A673 (cell line): Measurements from ENCODE around the gene TSHZ2. TPM values are rescaled to one million over a fixed set of nuclear protein-coding genes. Genes with fewer than 3 reads are reported as not detected.

ENCODE experiments used
- BruUV-seq: library from RNA; stranded (reverse); fragments of 400-500 nt; replicated peaks from 2 replicates; lab custom pipeline; 2021; lab: Mats Ljungman, UMichigan
- CTCF ChIA-PET: fragments of 300-600 bp; sonication (Branson Sonifier 250); formaldehyde crosslinking; loops from one replicate; lab custom pipeline; 2022; ENCODE audit warnings: antibody characterized with exemption; lab: Charles Lee
- POLR2A ChIA-PET: fragments of 300-600 bp; sonication (Branson Sonifier 250); formaldehyde crosslinking; loops from one replicate; lab custom pipeline; 2022; ENCODE audit warnings: antibody characterized with exemption; ENCODE audit not compliant: low non-redundant PET; lab: Charles Lee
- DNase-seq: peaks from one replicate; pipeline ENCODE4 v3.0.0-alpha.2; 2015; ENCODE audit warnings: low spot score
- H3K27ac ChIP-seq: fragments of 200-600 bp; sonication (generic); 2 replicates; pipeline ENCODE4 v1.5.1; 2016; ENCODE audit warnings: mixed run types, low read depth, mild to moderate bottlenecking, mixed read lengths, antibody characterized with exemption, low read length; ENCODE audit not compliant: poor library complexity, severe bottlenecking
- H3K27me3 ChIP-seq: fragments of 200-600 bp; sonication (generic); replicated peaks from 2 replicates; pipeline ENCODE4 v1.6.1; 2017; ENCODE audit warnings: mixed run types, low read depth, mild to moderate bottlenecking, mixed read lengths, antibody characterized with exemption, low read length; ENCODE audit not compliant: insufficient read depth, poor library complexity
- H3K36me3 ChIP-seq: fragments of 200-600 bp; sonication (generic); 2 replicates; pipeline ENCODE4 v1.6.1; 2016; ENCODE audit warnings: mixed run types, mild to moderate bottlenecking, mixed read lengths, antibody characterized with exemption, low read length; ENCODE audit not compliant: insufficient read depth, poor library complexity, severe bottlenecking
- H3K4me1 ChIP-seq: fragments of 200-600 bp; sonication (generic); 2 replicates; pipeline ENCODE4 v1.6.1; 2017; ENCODE audit warnings: mixed run types, mild to moderate bottlenecking, mixed read lengths, antibody characterized with exemption, low read length; ENCODE audit not compliant: insufficient read depth, poor library complexity, severe bottlenecking
- H3K4me3 ChIP-seq: fragments of 200-600 bp; sonication (generic); 2 replicates; pipeline ENCODE4 v1.5.1; 2016; ENCODE audit warnings: low read depth, mixed run types, mild to moderate bottlenecking, mixed read lengths, low read length; ENCODE audit not compliant: poor library complexity, severe bottlenecking
- H3K9me3 ChIP-seq: fragments of 200-600 bp; sonication (generic); 2 replicates; pipeline ENCODE4 v1.6.1; 2016; ENCODE audit warnings: mixed run types, low read depth, mild to moderate bottlenecking, mixed read lengths, antibody characterized with exemption, low read length; ENCODE audit not compliant: poor library complexity, severe bottlenecking
- CTCF ChIP-seq: fragments of 300-800, 200-600 bp; sonication (generic); conservative IDR thresholded peaks from 2 replicates; pipeline ENCODE4 v1.5.1; 2017; ENCODE audit warnings: low read depth, mild to moderate bottlenecking, antibody characterized with exemption, low read length, moderate library complexity, mixed read lengths
- EZH2 ChIP-seq: fragments of 200-600 bp; sonication (generic); IDR thresholded peaks from 2 replicates; pipeline ENCODE4 v1.6.1; 2017; ENCODE audit warnings: borderline replicate concordance, low read depth, mild to moderate bottlenecking, mixed read lengths, antibody characterized with exemption, low read length; ENCODE audit not compliant: poor library complexity, severe bottlenecking
- intact Hi-C: fragments of 100-400 bp; cut with micrococcal nuclease; formaldehyde crosslinking; loops from one replicate; pipeline ENCODE4 v1.10.0; 2022; ENCODE audit not compliant: unreplicated experiment
- total RNA-seq: library from RNA; stranded (reverse); gene quantifications from 2 replicates; pipeline ENCODE4 v1.2.3, GENCODE V29; 2021

The TSHZ2 gene
- total RNA-seq, 1 experiment from 2014 or later = 4.1 TPM

GRCh38 chr20:53250456-53250855 is 278.3 kb downstream of the TSHZ2 start:
- H3K9me3 ChIP-seq = no peaks in the 10 kb centered on the region
- BruUV-seq = no TSS peak
- ChIA-PET CTCF (no interaction called here), POLR2A (interaction anchor here (0.6 kb wide), 1 partner anchor 9 kb away, joined by 3 read pairs; no protein-coding TSS in a partner anchor)
- DNase-seq = no peak
- H3K27ac ChIP-seq = no peak overlapping the region
- intact Hi-C loops = no loop called here
- TF ChIP-seq EZH2 (no peak), CTCF (no peak)
- H3K4me3 ChIP-seq = no peak overlapping the region
- H3K36me3 ChIP-seq = no peaks in the 10 kb centered on the region
- H3K27me3 ChIP-seq = no peaks in the 10 kb centered on the region
- no peaks in the 10 kb centered on the region for H3K4me1 ChIP-seq

GRCh38 chr20:53252002-53252401 is 279.8 kb downstream of the TSHZ2 start:
- no TSS peak for BruUV-seq
- H3K27ac ChIP-seq = no peak overlapping the region

GRCh38 chr20:53253668-53254067 is 281.5 kb downstream of the TSHZ2 start:
- ChIA-PET POLR2A (no interaction called here), CTCF (no interaction called here)
- H3K27ac ChIP-seq = no peak overlapping the region
- no peak for DNase-seq
- TF ChIP-seq CTCF (no peak), EZH2 (no peak)
- BruUV-seq = no TSS peak
- no peaks in the 10 kb centered on the region for H3K36me3 ChIP-seq
- no peaks in the 10 kb centered on the region for H3K27me3 ChIP-seq
- H3K9me3 ChIP-seq = no peaks in the 10 kb centered on the region
- intact Hi-C loops = no loop called here
- no peaks in the 10 kb centered on the region for H3K4me1 ChIP-seq
- H3K4me3 ChIP-seq = no peak overlapping the region

More at GRCh38 chr20:53252002-53252401, 279.8 kb downstream of the TSHZ2 start:
- no peak for DNase-seq
- no peaks in the 10 kb centered on the region for H3K36me3 ChIP-seq
- no peaks in the 10 kb centered on the region for H3K4me1 ChIP-seq
- ChIA-PET CTCF (no interaction called here), POLR2A (no interaction called here)
- H3K27me3 ChIP-seq = no peaks in the 10 kb centered on the region
- TF ChIP-seq CTCF (no peak), EZH2 (no peak)
- H3K4me3 ChIP-seq = no peak overlapping the region
- H3K9me3 ChIP-seq = no peaks in the 10 kb centered on the region
- intact Hi-C loops = no loop called here
